Measurements from ENCODE around the gene PEPD.

The PEPD gene

GRCh38 chr19:33383720-33384292, 137.8 kb downstream of the PEPD start:
- DNase-seq (ENCODE audit: low read depth, low spot score) = no peak

GRCh38 chr19:33382982-33383381, 138.6 kb downstream of the PEPD start:
- no peak for DNase-seq (ENCODE audit: low read depth, low spot score)

GRCh38 chr19:33382006-33382405, 139.6 kb downstream of the PEPD start:
- DNase-seq (ENCODE audit: low read depth, low spot score) = no peak

GRCh38 chr19:33381101-33381500, 140.5 kb downstream of the PEPD start:
- no peak for DNase-seq (ENCODE audit: low read depth, low spot score)

GRCh38 chr19:33379151-33379829, 142.3 kb downstream of the PEPD start:
- no peak for DNase-seq (ENCODE audit: low read depth, low spot score)

- no peak for DNase-seq (ENCODE audit: low read depth, low spot score)
Observed at GRCh38 chr19:33377586-33378475, 143.8 kb downstream of the PEPD start.

GRCh38 chr19:33376941-33377557, 144.5 kb downstream of the PEPD start:
- DNase-seq (ENCODE audit: low read depth, low spot score) = no peak

- DNase-seq (ENCODE audit: low read depth, low spot score) = no peak
Observed at GRCh38 chr19:33376423-33376822, 145.2 kb downstream of the PEPD start.

GRCh38 chr19:33375837-33376159, 145.8 kb downstream of the PEPD start:
- DNase-seq (ENCODE audit: low read depth, low spot score) = no peak

GRCh38 chr19:33375156-33375836, 146.3 kb downstream of the PEPD start:
- DNase-seq (ENCODE audit: low read depth, low spot score) = no peak

GRCh38 chr19:33374236-33374714, 147.3 kb downstream of the PEPD start:
- no peak for DNase-seq (ENCODE audit: low read depth, low spot score)

GRCh38 chr19:33373453-33374235, 147.9 kb downstream of the PEPD start, which contains the start of gene CEBPG:
TSS of gene CEBPG (plus strand) at chr19:33373709. CDS start at chr19:33379240, 5,531 bp downstream.
- peak; percentile 69 for DNase-seq (ENCODE audit: low read depth, low spot score)

GRCh38 chr19:33370783-33371182, 150.8 kb downstream of the PEPD start:
- DNase-seq (ENCODE audit: low read depth, low spot score) = no peak

- DNase-seq (ENCODE audit: low read depth, low spot score) = no peak
Observed at GRCh38 chr19:33368074-33368864, 153.3 kb downstream of the PEPD start.

- DNase-seq (ENCODE audit: low read depth, low spot score) = no peak
Observed at GRCh38 chr19:33366897-33367296, 154.7 kb downstream of the PEPD start.

- DNase-seq (ENCODE audit: low read depth, low spot score) = no peak
Observed at GRCh38 chr19:33366127-33366526, 155.5 kb downstream of the PEPD start.

GRCh38 chr19:33365691-33366090, 155.9 kb downstream of the PEPD start:
- no peak for DNase-seq (ENCODE audit: low read depth, low spot score)

- no peak for DNase-seq (ENCODE audit: low read depth, low spot score)
Observed at GRCh38 chr19:33363476-33363875, 158.1 kb downstream of the PEPD start.

- no peak for DNase-seq (ENCODE audit: low read depth, low spot score)
Observed at GRCh38 chr19:33362508-33363228, 158.9 kb downstream of the PEPD start.
